Measurements from ENCODE around the gene NCAM2.
"Not testable (repeated sequence)": the region's sequence is repeated elsewhere in the genome, so short reads cannot be mapped to it uniquely, and the experiment has no call there.

Gene NCAM2

GRCh38 chr21:21345296-21345695 lies 347.1 kb downstream of the NCAM2 start:
- DNase-seq: no peak

GRCh38 chr21:21345872-21346271 lies 347.7 kb downstream of the NCAM2 start:
- DNase-seq: no peak

- DNase-seq: no peak
Observed at GRCh38 chr21:21366277-21366676, 368.1 kb downstream of the NCAM2 start.

DNA sequence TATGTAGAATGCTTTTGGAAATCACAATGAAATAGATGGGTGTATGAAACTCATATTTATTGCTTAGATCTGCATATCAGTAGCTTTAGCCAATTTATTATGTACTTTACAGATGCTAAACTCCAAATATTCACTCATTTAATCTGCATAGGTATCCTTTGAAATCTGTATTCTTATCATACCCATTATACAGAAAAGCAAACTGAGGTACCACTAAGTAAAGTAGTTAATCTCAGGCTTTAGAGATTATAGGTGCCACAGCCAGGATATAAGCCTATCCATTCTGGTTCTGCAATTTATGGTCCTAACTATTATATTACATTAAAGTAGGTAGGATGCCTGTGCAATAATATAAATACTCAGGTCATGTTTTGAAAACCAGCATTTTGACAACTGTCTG lies 369.4 kb downstream of the NCAM2 start:
- DNase-seq: no peak

DNA sequence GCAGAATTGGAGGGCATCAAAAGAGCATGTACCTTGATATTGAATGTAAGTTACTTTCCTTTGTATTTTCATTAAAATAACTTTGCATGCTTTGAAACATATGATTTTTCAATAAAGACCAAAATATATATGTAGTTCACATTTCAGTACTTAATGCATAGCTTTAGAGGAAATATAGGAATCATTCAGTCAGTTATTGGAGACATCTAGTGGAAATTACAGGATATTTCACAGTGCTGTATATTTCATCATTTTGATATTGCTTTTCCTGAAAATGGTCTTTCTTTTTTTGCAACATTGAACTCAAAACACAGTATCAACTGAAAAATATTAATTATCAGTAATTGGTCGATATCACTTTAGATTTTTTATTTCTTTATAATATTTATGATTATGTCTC lies 375.8 kb downstream of the NCAM2 start:
- DNase-seq: no peak

DNA sequence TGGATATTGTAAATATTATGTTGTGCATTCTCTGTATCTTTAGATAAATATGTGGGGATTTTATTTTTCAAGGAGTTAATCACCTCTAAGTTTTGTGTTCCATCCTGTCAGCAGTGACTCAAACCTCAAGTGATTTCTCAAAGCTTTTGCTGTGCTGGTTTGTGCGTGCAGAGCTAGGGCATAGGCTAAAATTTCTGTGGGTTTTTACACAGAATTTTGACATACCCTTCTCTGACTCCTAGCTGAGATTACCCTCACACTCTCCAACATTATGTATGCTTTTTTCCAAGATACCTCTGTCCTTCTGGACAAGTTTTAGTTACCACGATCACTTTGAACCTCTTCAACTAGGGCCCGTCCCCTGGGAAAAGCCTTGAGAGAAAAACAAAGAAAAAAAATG lies 384.9 kb downstream of the NCAM2 start:
- DNase-seq: no peak

GRCh38 chr21:21384977-21385376 lies 386.8 kb downstream of the NCAM2 start:
- DNase-seq: no peak

GRCh38 chr21:21385404-21385803 lies 387.2 kb downstream of the NCAM2 start:
- no peak for DNase-seq

DNA sequence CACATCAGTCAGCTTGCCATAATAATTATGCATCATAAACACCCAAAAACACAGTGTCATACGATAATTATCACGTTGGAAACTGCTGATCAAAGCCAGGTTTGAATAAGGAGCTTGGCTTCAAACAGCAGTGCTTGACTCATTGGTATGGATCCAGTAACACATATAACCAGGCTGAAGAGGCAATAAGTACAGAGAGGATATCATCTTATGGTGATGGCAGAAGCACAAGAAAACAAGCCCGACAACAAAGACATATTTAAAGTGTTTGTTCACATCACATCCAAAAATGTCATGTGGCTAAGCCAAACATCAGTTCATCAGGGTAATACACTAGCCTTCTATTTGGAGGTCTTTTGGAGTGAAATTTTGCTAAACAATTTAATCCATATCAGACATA lies 389.7 kb downstream of the NCAM2 start:
- DNase-seq: no peak

GRCh38 chr21:21394064-21394463 lies 395.9 kb downstream of the NCAM2 start:
- no peak for DNase-seq

DNA sequence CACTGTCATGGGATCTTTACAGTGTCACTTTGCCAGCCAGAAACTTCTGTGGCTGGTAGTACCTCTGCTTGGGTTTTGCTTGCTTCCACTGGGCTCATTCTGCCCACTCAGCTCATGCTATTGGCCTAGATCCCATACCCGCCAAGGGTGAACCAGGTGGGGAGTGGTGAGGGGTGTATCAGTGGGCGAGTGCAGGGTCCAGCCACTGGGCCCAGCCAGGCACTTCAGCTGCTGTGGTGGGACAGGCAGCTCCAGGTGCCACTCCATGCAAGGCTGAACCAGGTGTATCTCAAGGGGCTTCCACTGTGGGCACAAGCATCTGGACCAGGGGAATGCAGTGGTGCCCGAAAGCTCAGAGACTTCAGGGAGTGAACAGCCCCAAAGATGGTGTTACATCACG lies 398.2 kb downstream of the NCAM2 start:
- no peak for DNase-seq

- DNase-seq: no peak
Observed at GRCh38 chr21:21397464-21397863, 399.3 kb downstream of the NCAM2 start.

- no peak for DNase-seq
Observed at GRCh38 chr21:21401444-21401843, 403.2 kb downstream of the NCAM2 start.

- DNase-seq: not testable (repeated sequence)
Observed at GRCh38 chr21:21402187-21402586, 404.0 kb downstream of the NCAM2 start.

- not testable (repeated sequence) for DNase-seq
Observed at GRCh38 chr21:21404261-21404660, 406.1 kb downstream of the NCAM2 start.

DNA sequence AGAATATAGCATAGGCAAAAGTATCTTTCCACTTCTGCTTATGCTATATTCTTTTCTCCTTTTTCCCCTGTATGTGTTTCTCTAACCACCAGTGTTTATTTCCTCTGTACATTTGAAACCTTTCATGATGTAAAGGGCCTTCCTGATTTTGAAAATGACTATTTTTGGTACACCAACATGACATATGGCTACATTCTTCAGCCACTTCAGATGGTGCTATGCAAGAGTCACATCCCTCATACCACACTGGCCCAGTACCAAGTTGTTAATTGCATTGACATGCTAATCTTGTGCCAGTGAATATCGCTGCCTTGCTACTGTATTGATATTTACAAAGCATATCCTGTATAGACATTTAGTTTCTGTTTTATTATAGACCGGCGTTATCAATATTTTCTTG lies 408.7 kb downstream of the NCAM2 start:
- DNase-seq: no peak

GRCh38 chr21:21412096-21412495 lies 413.9 kb downstream of the NCAM2 start:
- DNase-seq: no peak

DNA sequence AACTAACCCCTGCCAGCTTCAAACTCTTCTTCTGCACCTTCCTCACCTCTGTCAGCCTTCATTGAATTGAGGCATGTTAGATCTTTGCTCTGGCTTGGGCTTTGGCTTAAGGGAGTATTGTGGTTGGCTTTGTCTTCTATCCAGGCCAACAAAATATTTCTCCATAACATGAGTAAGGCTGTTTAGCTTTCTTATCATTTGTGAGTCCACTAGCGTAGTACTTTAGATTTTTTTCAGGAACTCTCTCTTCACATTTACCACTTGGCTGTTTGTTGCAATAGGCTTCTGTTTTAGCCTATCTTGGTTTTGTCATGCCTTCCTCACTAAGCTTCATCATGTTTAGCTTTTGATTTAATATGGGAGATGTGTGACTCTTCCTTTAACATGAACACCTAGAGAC lies 417.5 kb downstream of the NCAM2 start:
- DNase-seq: no peak

DNA sequence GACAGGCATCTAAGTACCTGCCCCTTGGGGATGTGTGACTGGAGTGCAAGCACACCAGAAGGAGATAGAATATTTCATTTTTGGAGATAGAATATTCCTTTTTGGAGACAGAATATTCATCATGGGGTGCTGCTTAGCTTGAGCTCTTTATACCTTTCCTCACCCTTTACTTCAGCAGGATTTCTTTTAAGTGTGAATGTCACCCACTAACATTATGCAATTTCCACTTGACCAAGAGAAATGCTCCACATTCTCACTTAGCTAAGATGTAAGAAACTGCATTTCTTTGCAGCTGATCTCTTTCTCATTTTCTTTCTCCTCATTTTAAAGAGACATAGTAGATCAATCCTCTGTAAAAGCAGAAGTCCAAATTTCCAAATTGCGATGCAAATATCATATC lies 436.7 kb downstream of the NCAM2 start:
- DNase-seq: no peak

- DNase-seq: no peak
Observed at GRCh38 chr21:21436012-21436534, 437.9 kb downstream of the NCAM2 start.

DNA sequence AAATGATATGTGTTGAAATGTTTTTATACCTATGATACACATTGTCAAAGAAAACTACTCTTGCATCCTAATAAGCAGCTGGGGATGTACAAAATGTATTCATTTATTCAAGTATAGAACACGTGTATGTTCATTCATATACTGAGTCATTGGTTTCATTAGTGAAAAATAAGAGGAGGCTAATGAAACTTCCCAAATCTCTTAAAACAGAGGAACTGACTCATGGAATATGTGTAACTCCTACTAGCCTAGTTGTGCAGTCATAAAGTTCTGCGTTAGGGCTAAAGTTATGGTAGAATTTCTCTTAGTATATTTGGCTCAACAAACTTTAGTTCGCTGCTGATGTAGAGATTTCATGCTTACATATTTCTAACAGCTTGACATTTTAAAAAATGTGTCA lies 441.6 kb downstream of the NCAM2 start:
- DNase-seq: no peak

GRCh38 chr21:21457077-21457476 lies 458.9 kb downstream of the NCAM2 start:
- no peak for DNase-seq

DNA sequence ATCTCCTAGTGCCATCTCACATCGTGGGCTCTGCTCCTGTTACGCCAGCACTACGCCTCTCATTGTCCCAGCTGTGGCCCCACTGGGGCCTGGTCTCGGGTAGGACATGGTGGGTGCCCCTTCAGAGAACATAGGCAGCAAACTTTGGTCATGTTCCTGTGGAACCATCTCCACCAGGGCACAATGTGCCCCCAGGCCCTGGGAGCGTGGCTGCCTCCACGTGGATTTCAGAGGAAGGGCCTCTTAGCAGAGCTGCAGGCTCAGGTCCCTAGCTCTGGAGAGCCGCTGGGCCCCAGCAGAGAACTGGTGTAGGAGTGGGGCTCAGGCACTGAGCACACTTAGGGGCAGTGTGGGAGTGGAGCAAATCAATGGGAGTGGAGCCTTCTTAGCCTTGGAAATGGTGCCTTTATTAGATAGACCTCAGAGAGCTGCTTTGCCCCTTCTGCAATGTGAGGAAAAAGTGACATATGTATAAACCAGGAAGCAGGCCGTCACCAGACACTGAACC lies 460.0 kb downstream of the NCAM2 start:
- no peak for DNase-seq

DNA sequence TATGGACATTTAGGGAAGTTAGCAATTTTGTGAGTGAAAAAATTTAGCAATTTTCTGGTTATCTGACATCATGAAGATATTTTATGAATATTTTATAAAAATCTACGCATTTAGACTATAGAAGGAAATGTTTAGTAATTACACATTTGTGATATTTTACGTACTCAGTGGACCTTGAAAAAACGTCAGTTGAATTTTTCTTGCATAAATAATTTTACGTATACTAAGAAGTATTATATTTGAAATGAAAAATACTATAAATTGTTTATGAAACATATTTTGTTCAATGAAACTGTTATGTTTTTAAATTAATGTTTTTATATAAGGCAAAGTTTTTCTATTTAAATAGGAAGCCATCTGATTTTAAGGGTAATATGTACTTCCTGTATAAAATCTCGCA lies 462.8 kb downstream of the NCAM2 start:
- no peak for DNase-seq

GRCh38 chr21:21463456-21463855 lies 465.2 kb downstream of the NCAM2 start:
- no peak for DNase-seq

DNA sequence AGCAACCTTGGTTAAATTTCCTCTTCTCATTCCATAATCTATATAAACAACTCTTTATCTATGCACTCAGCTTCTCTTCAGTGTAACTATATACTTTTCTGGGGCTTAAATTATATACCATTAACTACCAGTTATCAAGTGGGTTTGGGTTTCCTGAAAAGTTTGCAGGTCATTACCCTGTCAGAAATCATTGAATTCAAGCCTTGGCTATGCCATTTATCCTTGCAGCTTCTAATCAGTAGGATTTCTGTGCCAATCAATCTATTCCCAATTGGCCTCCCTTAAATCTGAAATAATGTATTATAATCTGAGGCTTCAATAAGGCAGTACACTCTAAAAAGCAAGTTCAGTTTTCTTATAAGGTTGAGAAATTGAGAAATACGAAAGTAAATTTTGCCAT lies 466.5 kb downstream of the NCAM2 start:
- DNase-seq: no peak

All from DMS79 (cell line).